ENCODE results near the gene GNAQ. TPM values are rescaled to one million over a fixed set of nuclear protein-coding genes. Genes with fewer than 3 reads are reported as not detected.
"Not testable (repeated sequence)": the region's sequence is repeated elsewhere in the genome, so short reads cannot be mapped to it uniquely, and the experiment has no call there.

Gene GNAQ
- total RNA-seq, 1 experiment from 2014 or later: 48.6 TPM

DNA sequence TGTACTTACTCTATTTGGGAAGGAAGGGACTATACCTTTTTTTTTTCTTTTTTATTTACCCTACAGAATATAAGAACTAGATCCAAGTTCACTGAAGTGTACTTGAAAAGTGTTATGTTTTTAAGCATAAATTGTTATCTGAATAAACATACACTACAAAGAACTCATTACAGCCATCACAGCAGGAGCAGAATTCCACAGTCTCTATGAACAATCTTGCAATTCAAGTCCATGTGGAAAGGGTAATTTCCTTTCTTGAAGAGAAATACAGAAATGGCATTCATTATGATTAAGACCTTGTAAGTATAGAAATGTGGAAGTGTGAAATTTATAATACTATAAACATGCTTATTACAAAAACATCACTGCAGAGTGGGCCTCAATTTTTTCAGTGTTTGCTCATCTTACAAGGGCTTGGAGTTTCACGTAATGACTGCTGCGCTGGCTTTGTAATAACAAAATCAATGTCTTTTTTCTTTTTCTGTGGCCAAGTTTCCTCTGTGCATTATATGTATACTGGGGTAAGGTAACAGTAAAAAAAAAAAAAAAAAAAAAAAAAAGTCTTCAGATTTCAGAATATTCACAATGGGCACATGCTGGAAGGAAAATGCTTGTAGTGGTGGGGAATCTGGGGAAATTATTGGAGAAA lies 306.4 kb downstream of the GNAQ start:
- no peak overlapping the region for H2AFZ ChIP-seq (ENCODE audit: low read length)
- no peak overlapping the region for H3T11ph ChIP-seq (ENCODE audit: low read length)
- peaks cover 19 to 24% of the 10 kb centered on the region in 2 experiments for H3K4me1 Mint-ChIP-seq
- no peaks in the 10 kb centered on the region for H3K79me1 ChIP-seq (ENCODE audit: insufficient read depth, low read depth, low read length, poor library complexity, severe bottlenecking)
- H2AK5ac ChIP-seq (ENCODE audit: insufficient read length, low read length): no peak overlapping the region
- no peak overlapping the region for H3K27ac Mint-ChIP-seq
- no peak overlapping the region for H2BK5ac ChIP-seq (ENCODE audit: insufficient read length, low read length)
- no CpG with 5 or more reads among the region's 2 CpGs for WGBS (ENCODE audit: extremely low coverage, insufficient read length, low lambda C conversion rate)
- H2BK12ac ChIP-seq (ENCODE audit: insufficient read length, low read depth, low read length): no peak overlapping the region
- TF ChIP-seq, protein P1, sequence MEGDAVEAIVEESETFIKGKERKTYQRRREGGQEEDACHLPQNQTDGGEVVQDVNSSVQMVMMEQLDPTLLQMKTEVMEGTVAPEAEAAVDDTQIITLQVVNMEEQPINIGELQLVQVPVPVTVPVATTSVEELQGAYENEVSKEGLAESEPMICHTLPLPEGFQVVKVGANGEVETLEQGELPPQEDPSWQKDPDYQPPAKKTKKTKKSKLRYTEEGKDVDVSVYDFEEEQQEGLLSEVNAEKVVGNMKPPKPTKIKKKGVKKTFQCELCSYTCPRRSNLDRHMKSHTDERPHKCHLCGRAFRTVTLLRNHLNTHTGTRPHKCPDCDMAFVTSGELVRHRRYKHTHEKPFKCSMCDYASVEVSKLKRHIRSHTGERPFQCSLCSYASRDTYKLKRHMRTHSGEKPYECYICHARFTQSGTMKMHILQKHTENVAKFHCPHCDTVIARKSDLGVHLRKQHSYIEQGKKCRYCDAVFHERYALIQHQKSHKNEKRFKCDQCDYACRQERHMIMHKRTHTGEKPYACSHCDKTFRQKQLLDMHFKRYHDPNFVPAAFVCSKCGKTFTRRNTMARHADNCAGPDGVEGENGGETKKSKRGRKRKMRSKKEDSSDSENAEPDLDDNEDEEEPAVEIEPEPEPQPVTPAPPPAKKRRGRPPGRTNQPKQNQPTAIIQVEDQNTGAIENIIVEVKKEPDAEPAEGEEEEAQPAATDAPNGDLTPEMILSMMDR (conservative IDR thresholded peaks at IDR 0.05): no peak
- H4K91ac ChIP-seq (ENCODE audit: insufficient read length, low read depth, low read length): no peak overlapping the region
- no peaks in the 10 kb centered on the region for H3K4me1 ChIP-seq (ENCODE audit: insufficient read depth, low read length)
- H3K56ac ChIP-seq (ENCODE audit: insufficient read length, low read depth, low read length): no peak overlapping the region
- no peak overlapping the region for H4K5ac ChIP-seq (ENCODE audit: insufficient read length, low read depth, low read length)
- peaks cover 0 to 7% of the 10 kb centered on the region in 2 experiments; a peak in 3 of 5 replicates for H3K9me3 Mint-ChIP-seq
- H3K9ac ChIP-seq (ENCODE audit: extremely low read depth, insufficient read length, low read length): no peak overlapping the region
- H3K9me3 ChIP-seq (ENCODE audit: control insufficient read depth, low read depth, low read length): no peaks in the 10 kb centered on the region
- H2BK120ac ChIP-seq (ENCODE audit: low read depth, low read length, poor library complexity, severe bottlenecking): no peak overlapping the region
- H3K79me2 ChIP-seq (ENCODE audit: insufficient read depth, low read length): no peaks in the 10 kb centered on the region
- H3K23ac ChIP-seq (ENCODE audit: insufficient read length, low read depth, low read length): no peak overlapping the region
- H3K4me2 ChIP-seq (ENCODE audit: insufficient read depth, insufficient read length, low read length): no peak overlapping the region
- H3K18ac ChIP-seq (ENCODE audit: insufficient read length, low read depth, low read length): no peak overlapping the region
- H3K4me3 Mint-ChIP-seq: no peak overlapping the region
- H3K4ac ChIP-seq (ENCODE audit: low read depth, low read length): no peak overlapping the region
- no peak overlapping the region for H3K27ac ChIP-seq (ENCODE audit: insufficient read length, low read depth, low read length)
- DNase-seq: no peak
- peaks cover 33 to 48% (median 48%) of the 10 kb centered on the region in 3 experiments; a peak in 6 of 7 replicates for H3K36me3 Mint-ChIP-seq (ENCODE audit: insufficient read depth in 1 of 3, low read depth in 3 of 3)
- H3K23me2 ChIP-seq (ENCODE audit: insufficient read length, low read depth, low read length, poor library complexity, severe bottlenecking): no peaks in the 10 kb centered on the region
- H2BK20ac ChIP-seq (ENCODE audit: low read depth, low read length, poor library complexity, severe bottlenecking): no peak overlapping the region
- H3K14ac ChIP-seq (ENCODE audit: insufficient read depth, low read length): no peak overlapping the region
- no peaks in the 10 kb centered on the region for H3K27me3 Mint-ChIP-seq (ENCODE audit: low read depth)
- H4K20me1 ChIP-seq (ENCODE audit: control insufficient read depth, insufficient read depth, insufficient read length): no peaks in the 10 kb centered on the region
- H4K8ac ChIP-seq (replicated peaks; ENCODE audit: insufficient read length, low read depth, low read length): no peak overlapping the region
- no peak overlapping the region for H2BK15ac ChIP-seq (ENCODE audit: low read depth, low read length)
- H3K27me3 ChIP-seq (ENCODE audit: insufficient read depth, low read length): no peaks in the 10 kb centered on the region

DNA sequence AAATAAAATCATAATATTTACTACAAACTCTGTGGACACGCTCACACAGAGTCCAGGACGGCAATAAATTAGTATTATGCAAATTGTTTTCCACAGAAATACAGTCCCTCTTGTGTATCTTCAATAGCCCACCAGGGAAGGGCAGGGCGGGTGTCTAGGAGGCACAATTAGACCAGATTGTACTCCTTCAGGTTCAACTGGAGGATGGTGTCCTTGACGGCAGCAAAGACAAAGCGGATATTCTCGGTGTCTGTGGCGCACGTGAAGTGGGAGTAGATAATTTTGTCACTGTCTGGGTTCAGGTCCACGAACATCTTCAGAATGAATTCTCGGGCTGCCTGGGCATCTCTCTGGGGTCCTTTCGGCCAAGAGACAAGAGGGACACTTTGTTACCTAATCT lies 310.5 kb downstream of the GNAQ start:
- not testable (repeated sequence) for H3K4ac ChIP-seq (ENCODE audit: low read depth, low read length); H2BK12ac ChIP-seq (ENCODE audit: insufficient read length, low read depth, low read length); H3K9ac ChIP-seq (ENCODE audit: extremely low read depth, insufficient read length, low read length); H4K20me1 ChIP-seq (ENCODE audit: control insufficient read depth, insufficient read depth, insufficient read length); H2AFZ ChIP-seq (ENCODE audit: low read length); H2AK5ac ChIP-seq (ENCODE audit: insufficient read length, low read length); H3K18ac ChIP-seq (ENCODE audit: insufficient read length, low read depth, low read length); H2BK5ac ChIP-seq (ENCODE audit: insufficient read length, low read length); H3K9me3 ChIP-seq (ENCODE audit: control insufficient read depth, low read depth, low read length); H2BK120ac ChIP-seq (ENCODE audit: low read depth, low read length, poor library complexity, severe bottlenecking); H2BK15ac ChIP-seq (ENCODE audit: low read depth, low read length); H4K91ac ChIP-seq (ENCODE audit: insufficient read length, low read depth, low read length); H3K27me3 Mint-ChIP-seq (ENCODE audit: low read depth); H3K4me3 Mint-ChIP-seq; H3K4me2 ChIP-seq (ENCODE audit: insufficient read depth, insufficient read length, low read length); H3K4me1 ChIP-seq (ENCODE audit: insufficient read depth, low read length); H3T11ph ChIP-seq (ENCODE audit: low read length); H3K9me3 Mint-ChIP-seq; H4K5ac ChIP-seq (ENCODE audit: insufficient read length, low read depth, low read length); H3K23me2 ChIP-seq (ENCODE audit: insufficient read length, low read depth, low read length, poor library complexity, severe bottlenecking); H3K27ac ChIP-seq (ENCODE audit: insufficient read length, low read depth, low read length); H3K79me2 ChIP-seq (ENCODE audit: insufficient read depth, low read length); H3K27me3 ChIP-seq (ENCODE audit: insufficient read depth, low read length); H3K56ac ChIP-seq (ENCODE audit: insufficient read length, low read depth, low read length); H4K8ac ChIP-seq (replicated peaks; ENCODE audit: insufficient read length, low read depth, low read length); H2BK20ac ChIP-seq (ENCODE audit: low read depth, low read length, poor library complexity, severe bottlenecking); H3K14ac ChIP-seq (ENCODE audit: insufficient read depth, low read length); H3K23ac ChIP-seq (ENCODE audit: insufficient read length, low read depth, low read length); DNase-seq; H3K79me1 ChIP-seq (ENCODE audit: insufficient read depth, low read depth, low read length, poor library complexity, severe bottlenecking)
- Mint-ChIP-seq H3K27ac (peak overlapping the region in 2 of 3 experiments; percentile 86 to 87; a peak in 4 of 7 replicates), H3K36me3 (ENCODE audit: insufficient read depth in 1 of 3, low read depth in 3 of 3) (peaks cover 18 to 28% (median 28%) of the 10 kb centered on the region in 3 experiments; a peak in 6 of 7 replicates), H3K4me1 (peaks cover 54 to 57% of the 10 kb centered on the region in 2 experiments)
- no CpG with 5 or more reads among the region's 11 CpGs for WGBS (ENCODE audit: extremely low coverage, insufficient read length, low lambda C conversion rate)
